Epithelial cell of esophagus (primary cell): Measurements from ENCODE around the gene CEP192.

Experiments
- DNase-seq: peaks from one replicate; pipeline ENCODE4 v3.0.0; 2010; ENCODE audit warnings: low read depth
- H3K4me3 ChIP-seq: 2 replicates; pipeline ENCODE4 v1.5.1; 2011; ENCODE audit warnings: mild to moderate bottlenecking, low read length, control low read depth
- TF ChIP-seq, protein P1 (sequence below): IDR thresholded peaks from 2 replicates; pipeline ENCODE4 v1.5.1; 2011; ENCODE audit warnings: low read depth, mild to moderate bottlenecking, low read length, control low read depth, inconsistent platforms; ENCODE audit not compliant: insufficient read depth; ENCODE audit errors: missing control alignments

CEP192 gene

DNA sequence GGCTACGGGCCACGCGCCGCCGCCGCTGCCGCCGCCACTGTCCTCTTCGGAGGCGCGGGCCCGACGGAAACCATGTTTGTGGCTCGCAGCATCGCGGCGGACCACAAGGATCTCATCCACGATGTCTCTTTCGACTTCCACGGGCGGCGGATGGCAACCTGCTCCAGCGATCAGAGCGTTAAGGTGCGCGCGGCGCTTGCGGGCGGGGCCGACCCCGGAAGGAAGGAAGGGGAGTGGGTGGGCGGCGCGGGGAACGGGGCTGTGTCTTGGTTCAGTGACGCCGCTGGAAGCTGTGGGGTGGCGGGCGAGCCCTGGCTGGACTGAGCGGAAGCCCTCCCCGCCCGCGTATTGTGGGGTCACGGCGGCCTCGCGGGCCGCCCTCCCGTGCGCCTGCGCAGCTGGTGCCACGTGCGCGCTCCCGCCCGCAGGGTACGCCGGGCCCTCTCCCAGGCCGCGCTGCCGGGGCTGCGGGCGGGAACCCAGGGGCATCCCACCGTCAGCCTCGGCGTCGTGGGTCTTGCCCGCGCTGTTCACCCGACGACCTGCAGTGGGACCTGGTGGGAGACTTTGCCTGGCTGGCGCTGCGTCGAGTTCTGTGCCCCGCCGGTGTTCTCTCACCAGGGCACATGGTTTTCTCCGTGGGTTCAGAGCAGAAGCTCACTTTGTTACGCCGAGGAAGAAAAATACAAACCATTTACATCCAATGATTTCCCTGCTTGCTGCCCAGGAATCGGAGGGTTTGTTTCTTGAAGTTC lies 42.9 kb upstream of the CEP192 start:
- H3K4me3 ChIP-seq = peak overlapping the region; percentile 55
- TF ChIP-seq, protein P1, sequence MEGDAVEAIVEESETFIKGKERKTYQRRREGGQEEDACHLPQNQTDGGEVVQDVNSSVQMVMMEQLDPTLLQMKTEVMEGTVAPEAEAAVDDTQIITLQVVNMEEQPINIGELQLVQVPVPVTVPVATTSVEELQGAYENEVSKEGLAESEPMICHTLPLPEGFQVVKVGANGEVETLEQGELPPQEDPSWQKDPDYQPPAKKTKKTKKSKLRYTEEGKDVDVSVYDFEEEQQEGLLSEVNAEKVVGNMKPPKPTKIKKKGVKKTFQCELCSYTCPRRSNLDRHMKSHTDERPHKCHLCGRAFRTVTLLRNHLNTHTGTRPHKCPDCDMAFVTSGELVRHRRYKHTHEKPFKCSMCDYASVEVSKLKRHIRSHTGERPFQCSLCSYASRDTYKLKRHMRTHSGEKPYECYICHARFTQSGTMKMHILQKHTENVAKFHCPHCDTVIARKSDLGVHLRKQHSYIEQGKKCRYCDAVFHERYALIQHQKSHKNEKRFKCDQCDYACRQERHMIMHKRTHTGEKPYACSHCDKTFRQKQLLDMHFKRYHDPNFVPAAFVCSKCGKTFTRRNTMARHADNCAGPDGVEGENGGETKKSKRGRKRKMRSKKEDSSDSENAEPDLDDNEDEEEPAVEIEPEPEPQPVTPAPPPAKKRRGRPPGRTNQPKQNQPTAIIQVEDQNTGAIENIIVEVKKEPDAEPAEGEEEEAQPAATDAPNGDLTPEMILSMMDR = no peak
- DNase-seq = peak; percentile 94

DNA sequence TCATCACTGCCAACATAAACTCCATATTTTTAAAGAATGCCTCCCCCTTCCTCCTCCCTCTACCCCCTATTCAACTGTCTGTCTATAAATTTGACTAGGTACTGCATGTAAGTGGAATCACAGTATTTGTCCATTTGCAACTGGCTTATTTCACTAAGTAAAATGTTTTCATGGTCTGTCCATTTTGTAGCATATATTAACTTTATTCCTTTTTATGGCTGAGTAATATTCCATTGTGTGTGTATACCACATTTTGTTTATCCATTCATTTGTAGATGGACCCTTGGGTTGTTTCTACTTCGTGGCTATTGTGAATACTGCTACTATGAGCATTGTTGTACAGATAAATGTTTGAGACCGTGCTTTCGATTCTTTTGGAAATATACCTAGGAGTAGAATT lies 32.7 kb upstream of the CEP192 start:
- TF ChIP-seq, protein P1 = no peak
- H3K4me3 ChIP-seq = no peak overlapping the region
- DNase-seq = no peak

DNA sequence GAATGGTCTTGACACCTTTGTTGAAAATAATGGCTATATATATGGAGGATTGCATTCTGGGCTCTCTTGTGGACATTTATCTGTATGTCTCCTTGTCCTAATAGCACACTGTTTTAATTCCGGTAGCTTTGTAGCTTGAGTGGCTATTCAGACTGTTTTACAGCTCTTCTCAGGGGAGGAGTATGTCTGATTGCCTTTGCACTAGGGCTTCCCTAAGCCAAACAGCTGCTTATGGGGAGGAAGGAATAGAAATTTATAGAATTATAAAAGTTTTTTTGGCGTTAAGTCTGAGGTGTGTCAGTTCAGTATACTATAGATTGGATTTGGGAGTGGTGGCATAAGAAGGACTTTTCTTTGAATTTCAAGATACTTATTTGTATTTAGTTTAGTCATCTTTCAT lies 30.8 kb upstream of the CEP192 start:
- no peak overlapping the region for H3K4me3 ChIP-seq
- TF ChIP-seq, protein P1 = no peak
- DNase-seq = no peak

DNA sequence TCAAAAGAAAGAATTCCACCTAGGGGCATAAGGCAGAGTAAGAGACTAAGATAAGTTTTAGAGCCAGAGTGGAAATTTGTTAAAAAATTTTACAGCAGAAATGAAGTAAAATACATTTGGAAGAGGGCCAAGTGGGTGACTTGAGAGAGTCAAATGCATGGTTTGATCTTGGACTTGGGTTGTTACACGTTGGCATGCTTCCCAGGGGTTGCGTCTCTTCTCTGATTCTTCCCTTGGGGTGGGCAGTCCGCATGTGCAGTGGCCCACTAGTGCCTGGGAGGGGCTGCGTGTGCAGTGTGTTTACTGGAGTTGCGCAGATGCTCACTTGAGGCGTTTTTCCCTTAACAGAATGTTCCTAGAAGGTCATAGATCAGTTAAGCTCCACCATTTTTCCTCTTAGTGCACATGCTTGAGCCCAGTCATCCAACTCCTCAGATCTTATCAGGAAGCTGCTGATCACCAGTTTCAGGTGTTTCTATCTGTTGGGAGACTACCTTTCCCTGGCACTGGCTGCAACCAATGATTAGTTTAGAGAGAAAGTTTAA lies 30.2 kb upstream of the CEP192 start:
- H3K4me3 ChIP-seq = no peak overlapping the region
- DNase-seq = no peak
- TF ChIP-seq, protein P1 = no peak

DNA sequence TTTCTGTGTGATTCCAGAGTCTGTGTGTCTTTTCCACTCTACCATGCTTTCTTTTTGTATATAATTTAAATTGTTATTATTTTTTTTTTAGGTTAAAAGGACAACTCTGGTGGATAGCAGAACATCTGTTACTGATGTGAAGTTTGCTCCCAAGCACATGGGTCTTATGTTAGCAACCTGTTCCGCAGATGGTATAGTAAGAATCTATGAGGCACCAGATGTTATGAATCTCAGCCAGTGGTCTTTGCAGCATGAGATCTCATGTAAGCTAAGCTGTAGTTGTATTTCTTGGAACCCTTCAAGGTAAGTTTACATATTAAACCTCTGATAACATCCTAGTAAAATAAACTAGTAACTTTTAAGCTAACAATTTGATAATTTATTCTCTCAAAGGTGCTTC lies 28.1 kb upstream of the CEP192 start:
- DNase-seq = no peak
- H3K4me3 ChIP-seq = no peak overlapping the region
- TF ChIP-seq, protein P1 = no peak

DNA sequence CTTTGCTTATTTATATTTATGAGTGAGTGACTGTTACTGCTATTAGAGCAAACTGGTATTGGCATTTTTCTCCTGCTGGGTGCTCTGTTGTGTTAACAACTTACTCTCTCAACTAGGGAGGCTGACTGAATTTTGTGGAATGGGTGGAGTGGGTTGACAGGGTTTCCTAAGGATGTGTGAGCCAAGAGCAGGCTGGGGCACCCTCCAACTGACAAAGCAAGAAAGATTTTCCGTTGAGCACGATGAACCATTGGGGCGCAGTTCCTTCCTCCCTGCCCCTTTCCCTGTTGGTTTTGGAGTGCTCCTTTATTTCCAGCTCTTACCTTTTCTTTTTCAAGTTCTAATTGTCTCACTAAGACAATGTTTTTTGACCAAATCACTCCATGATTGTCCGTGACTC lies 23.0 kb upstream of the CEP192 start:
- DNase-seq = no peak
- TF ChIP-seq, protein P1 = no peak
- no peak overlapping the region for H3K4me3 ChIP-seq

DNA sequence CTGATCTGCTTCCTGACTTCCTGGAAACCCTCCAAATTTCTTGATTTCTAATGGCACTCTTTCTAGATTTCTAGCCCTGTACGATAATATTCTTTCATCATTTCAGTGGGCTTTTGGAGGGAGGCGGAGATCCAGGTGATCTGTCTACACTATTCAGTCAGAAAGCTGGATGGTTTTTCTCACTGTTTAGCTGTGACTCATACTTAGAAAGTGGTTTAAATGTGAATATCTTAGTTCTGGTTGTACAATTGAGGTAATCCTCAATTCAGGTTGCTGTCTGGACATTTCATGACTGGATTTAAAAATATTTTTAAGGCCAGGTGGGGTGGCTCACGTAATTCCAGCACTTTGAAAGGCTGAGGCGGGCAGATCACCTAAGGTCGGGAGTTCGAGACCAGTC lies 22.5 kb upstream of the CEP192 start:
- no peak for DNase-seq
- H3K4me3 ChIP-seq = no peak overlapping the region
- TF ChIP-seq, protein P1 = no peak
